Stimulated activated naive CD8-positive, alpha-beta T cell treated with anti-CD3 and anti-CD28 coated beads, Interleukin-15, amount 100 ng/mL, for 72 hours (primary cell): ENCODE measurements around the gene ATP6V1G2.
"Not testable (repeated sequence)": the region's sequence is repeated elsewhere in the genome, so short reads cannot be mapped to it uniquely, and the experiment has no call there.

ENCODE experiments used
- ATAC-seq: fragments of 150-1000 bp; cut with Tn5 transposase; 2 replicates; pipeline ENCODE4 v1.10.0; 2021; ENCODE audit warnings: mild to moderate bottlenecking, moderate library complexity
- DNase-seq, 2 donors: peaks; one replicate each; pipeline ENCODE4 v3.0.0; 2021 to 2022
- H3K27ac Mint-ChIP-seq, 2 donors: one replicate each; pipeline ENCODE4 v1.8.0; 2022; ENCODE audit warnings: mild to moderate bottlenecking in 2 of 2, mixed read lengths in 2 of 2, moderate library complexity in 2 of 2
- H3K27me3 Mint-ChIP-seq: one replicate; pipeline ENCODE4 v1.8.0; 2022; ENCODE audit warnings: mixed read lengths
- H3K4me1 Mint-ChIP-seq: one replicate; pipeline ENCODE4 v1.8.0; 2022; ENCODE audit warnings: mild to moderate bottlenecking, mixed read lengths
- H3K4me3 Mint-ChIP-seq, 2 donors: one replicate each; pipeline ENCODE4 v1.8.0; 2022; ENCODE audit warnings: mild to moderate bottlenecking in 2 of 2, mixed read lengths in 2 of 2, moderate library complexity in 1 of 2
- H3K9me3 Mint-ChIP-seq, 2 donors: one replicate each; pipeline ENCODE4 v1.8.0; 2022; ENCODE audit warnings: mixed read lengths in 2 of 2

Gene ATP6V1G2

DNA sequence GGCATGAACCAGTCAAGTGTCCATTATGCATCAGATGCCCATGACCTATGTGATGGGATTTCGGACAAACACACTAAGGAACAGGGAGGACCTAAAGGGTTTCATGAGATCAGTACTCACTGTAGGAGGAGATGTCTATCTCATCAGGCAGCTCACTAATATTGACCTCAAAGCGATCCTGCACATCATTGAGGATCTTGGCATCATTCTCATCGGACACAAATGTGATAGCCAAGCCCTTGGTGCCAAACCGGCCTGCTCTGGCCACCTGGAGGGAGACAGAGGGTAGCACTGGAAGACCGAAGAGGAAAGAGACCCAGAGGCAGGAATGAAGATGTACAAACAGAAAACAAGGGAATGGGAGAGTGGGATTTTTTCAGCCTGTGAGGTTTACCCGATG lies 15.7 kb downstream of the ATP6V1G2 start:
- H3K4me1 Mint-ChIP-seq: peaks cover 43% of the 10 kb centered on the region
- no peak for ATAC-seq
- no peak overlapping the region for H3K27ac Mint-ChIP-seq
- no peaks in the 10 kb centered on the region for H3K9me3 Mint-ChIP-seq
- H3K27me3 Mint-ChIP-seq: no peaks in the 10 kb centered on the region
- DNase-seq: no peak
- H3K4me3 Mint-ChIP-seq: no peak overlapping the region

DNA sequence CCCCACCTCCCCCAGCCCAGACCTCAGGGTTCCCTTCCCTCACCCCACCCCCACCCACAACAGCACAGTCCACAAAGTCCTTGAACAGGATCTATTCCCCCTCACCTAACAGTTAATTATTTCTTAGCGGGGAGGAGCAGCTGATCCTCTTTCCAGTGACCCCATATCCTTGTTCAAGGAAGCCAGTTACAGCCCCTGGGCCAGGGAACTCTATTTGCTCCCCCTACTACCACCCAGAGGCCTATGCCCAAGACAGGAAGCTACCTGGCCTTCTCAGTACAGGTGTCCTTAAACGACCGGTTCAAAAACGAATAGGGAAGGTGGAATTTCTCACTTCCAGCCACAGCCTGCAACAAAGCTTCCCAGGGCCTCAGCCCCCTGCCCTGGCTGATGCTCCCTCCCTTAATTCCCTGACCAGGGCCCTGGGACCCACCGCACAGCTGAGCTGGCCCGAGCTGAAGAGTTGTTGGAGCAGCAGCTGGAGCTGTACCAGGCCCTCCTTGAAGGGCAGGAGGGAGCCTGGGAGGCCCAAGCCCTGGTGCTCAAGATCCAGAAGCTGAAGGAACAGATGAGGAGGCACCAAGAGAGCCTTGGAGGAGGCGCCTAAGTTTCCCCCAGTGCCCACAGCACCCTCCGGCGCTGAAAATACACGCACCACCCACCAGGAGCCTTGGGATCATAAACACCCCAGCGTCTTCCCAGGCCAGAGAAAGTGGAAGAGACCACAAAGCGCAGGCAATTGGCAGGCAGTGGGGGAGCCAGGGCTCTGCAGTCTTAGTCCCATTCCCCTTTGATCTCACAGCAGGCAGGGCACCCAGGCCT lies 16.9 kb downstream of the ATP6V1G2 start:
- peaks cover 32% of the 10 kb centered on the region for H3K4me1 Mint-ChIP-seq
- DNase-seq (no peak), ATAC-seq (peak; percentile 13)
- H3K9me3 Mint-ChIP-seq: no peaks in the 10 kb centered on the region
- H3K27me3 Mint-ChIP-seq: no peaks in the 10 kb centered on the region
- H3K27ac Mint-ChIP-seq: peak overlapping the region in 1 of 2 donors; percentile 74
- no peak overlapping the region for H3K4me3 Mint-ChIP-seq

DNA sequence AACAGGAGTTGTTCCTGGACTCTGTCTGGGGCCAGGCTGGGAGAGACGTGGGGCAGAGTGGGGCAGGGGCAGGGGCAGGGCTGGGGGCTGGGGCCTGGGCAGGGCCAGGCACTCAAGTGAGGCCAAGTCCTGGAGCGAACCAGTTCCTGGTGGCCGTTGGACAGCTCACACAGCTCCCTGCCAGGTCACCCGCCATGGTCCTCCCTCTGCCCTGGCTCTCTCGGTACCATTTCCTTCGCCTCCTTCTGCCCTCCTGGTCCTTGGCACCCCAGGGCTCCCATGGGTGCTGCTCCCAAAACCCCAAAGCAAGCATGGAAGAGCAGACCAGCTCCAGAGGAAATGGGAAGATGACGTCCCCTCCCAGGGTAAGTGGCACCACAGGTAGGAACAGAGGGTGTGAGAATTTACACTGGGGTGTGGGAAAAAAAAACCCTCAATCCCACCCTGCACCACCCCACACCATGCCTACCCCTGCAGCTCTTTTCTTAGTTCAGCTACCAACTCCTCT lies 17.5 kb downstream of the ATP6V1G2 start, which contains the start of gene MCCD1:
Gene MCCD1, plus strand, starts transcription at position 142 of the 508 bp plus-strand sequence. Its CDS starts 53 bp downstream, at position 195.
- Mint-ChIP-seq H3K4me3 (no peak within 1 kb of the TSS), H3K4me1 (peaks cover 31% of the 10 kb centered on the region), H3K9me3 (no peaks in the 10 kb centered on the region), H3K27ac (peak within 1 kb of the TSS in 1 of 2 donors; percentile 75), H3K27me3 (no peaks in the 10 kb centered on the region)
- ATAC-seq (peak; percentile 47), DNase-seq (no peak)

DNA sequence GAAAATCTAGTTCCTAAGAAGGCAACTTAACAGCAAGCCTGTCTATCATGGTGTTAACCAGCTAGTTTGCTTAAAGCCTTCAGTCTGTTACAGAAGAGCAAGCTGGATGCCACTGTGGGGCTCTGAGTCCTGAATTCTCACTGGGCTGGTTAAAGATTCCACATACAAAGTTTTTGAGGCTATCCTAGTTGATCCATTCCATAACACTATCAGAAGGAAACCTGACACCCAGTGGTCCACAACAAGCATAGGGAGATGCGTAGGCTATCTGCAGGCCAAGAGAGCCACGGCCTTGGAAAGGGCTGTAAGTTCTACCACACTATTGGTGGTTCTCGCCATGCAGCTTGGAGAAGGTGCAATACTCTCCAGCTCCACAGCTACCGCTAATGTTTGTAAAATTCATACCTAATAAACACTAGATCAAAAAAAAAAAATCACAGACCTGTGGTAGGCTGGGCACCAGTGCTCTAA lies 18.1 kb downstream of the ATP6V1G2 start:
- H3K27ac Mint-ChIP-seq: peak overlapping the region in 1 of 2 donors; percentile 75
- no peaks in the 10 kb centered on the region for H3K27me3 Mint-ChIP-seq
- H3K9me3 Mint-ChIP-seq: no peaks in the 10 kb centered on the region
- DNase-seq: no peak
- no peak overlapping the region for H3K4me3 Mint-ChIP-seq
- peak; percentile 45 for ATAC-seq
- H3K4me1 Mint-ChIP-seq: peaks cover 28% of the 10 kb centered on the region

GRCh38 chr6:31525932-31526591 lies 20.3 kb downstream of the ATP6V1G2 start:
- Mint-ChIP-seq H3K27me3 (no peaks in the 10 kb centered on the region), H3K4me3 (no peak overlapping the region), H3K27ac (peak overlapping the region in 1 of 2 donors; percentile 4), H3K9me3 (no peaks in the 10 kb centered on the region), H3K4me1 (peaks cover 13% of the 10 kb centered on the region)
- DNase-seq: no peak
- ATAC-seq: no peak

- Mint-ChIP-seq H3K27me3 (no peaks in the 10 kb centered on the region), H3K4me3 (no peak overlapping the region), H3K9me3 (no peaks in the 10 kb centered on the region), H3K27ac (no peak overlapping the region), H3K4me1 (peaks cover 8% of the 10 kb centered on the region)
- no peak for DNase-seq
- ATAC-seq: no peak
Observed at GRCh38 chr6:31525553-31525931, 20.9 kb downstream of the ATP6V1G2 start.

GRCh38 chr6:31521835-31522234 lies 24.6 kb downstream of the ATP6V1G2 start:
- no peak for DNase-seq
- no peaks in the 10 kb centered on the region for H3K9me3 Mint-ChIP-seq
- no peak for ATAC-seq
- H3K27ac Mint-ChIP-seq: no peak overlapping the region
- no peaks in the 10 kb centered on the region for H3K27me3 Mint-ChIP-seq
- H3K4me3 Mint-ChIP-seq: no peak overlapping the region
- H3K4me1 Mint-ChIP-seq: peaks cover 7% of the 10 kb centered on the region

DNA sequence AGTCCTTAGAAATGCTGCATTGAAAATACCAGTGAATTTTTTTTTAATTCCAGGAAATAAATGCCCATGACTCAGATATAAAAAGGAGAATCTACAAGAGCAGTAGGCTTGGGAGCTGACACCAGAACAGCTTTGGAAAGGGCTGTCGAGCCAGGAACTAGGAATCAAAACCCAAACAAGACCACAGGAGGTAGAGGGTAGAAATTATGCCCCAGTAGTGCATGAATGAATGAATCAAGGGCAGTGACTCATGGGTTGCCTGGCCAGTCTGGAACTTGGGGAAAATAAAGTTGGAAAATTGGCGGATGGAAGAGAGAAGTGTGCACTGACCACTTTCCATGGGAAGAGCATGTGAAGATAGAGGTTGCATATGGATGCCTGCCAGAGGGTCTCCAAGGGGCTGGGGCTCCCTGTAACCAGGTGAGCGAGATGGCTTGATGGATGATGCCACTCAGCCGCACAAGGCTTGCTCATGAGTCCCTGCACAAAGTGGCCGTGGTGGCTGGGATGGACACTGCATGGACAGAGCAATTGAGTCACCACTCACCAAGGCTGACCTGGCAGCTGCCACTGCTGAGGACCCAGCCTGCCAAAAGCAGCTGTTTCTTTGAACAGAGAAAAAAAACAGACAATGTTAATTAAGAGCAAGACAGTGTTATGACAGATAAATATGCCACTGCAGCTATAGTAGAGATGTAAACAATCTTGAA lies 32.8 kb downstream of the ATP6V1G2 start:
- no peaks in the 10 kb centered on the region for H3K27me3 Mint-ChIP-seq
- no peaks in the 10 kb centered on the region for H3K4me1 Mint-ChIP-seq
- H3K9me3 Mint-ChIP-seq: no peaks in the 10 kb centered on the region
- DNase-seq (no peak), ATAC-seq (no peak)
- no peak overlapping the region for H3K27ac Mint-ChIP-seq
- H3K4me3 Mint-ChIP-seq: no peak overlapping the region

- H3K27me3 Mint-ChIP-seq: no peaks in the 10 kb centered on the region
- no peak overlapping the region for H3K27ac Mint-ChIP-seq
- peaks cover 7% of the 10 kb centered on the region for H3K4me1 Mint-ChIP-seq
- DNase-seq (no peak), ATAC-seq (no peak)
- H3K4me3 Mint-ChIP-seq: no peak overlapping the region
- no peaks in the 10 kb centered on the region for H3K9me3 Mint-ChIP-seq
Observed at GRCh38 chr6:31510007-31510406, 36.4 kb downstream of the ATP6V1G2 start.

GRCh38 chr6:31509036-31509435 lies 37.4 kb downstream of the ATP6V1G2 start:
- not testable (repeated sequence) for H3K4me3 Mint-ChIP-seq, H3K27me3 Mint-ChIP-seq, ATAC-seq, DNase-seq, H3K4me1 Mint-ChIP-seq, H3K9me3 Mint-ChIP-seq
- H3K27ac Mint-ChIP-seq: peak overlapping the region in 1 of 2 donors; percentile 68

DNA sequence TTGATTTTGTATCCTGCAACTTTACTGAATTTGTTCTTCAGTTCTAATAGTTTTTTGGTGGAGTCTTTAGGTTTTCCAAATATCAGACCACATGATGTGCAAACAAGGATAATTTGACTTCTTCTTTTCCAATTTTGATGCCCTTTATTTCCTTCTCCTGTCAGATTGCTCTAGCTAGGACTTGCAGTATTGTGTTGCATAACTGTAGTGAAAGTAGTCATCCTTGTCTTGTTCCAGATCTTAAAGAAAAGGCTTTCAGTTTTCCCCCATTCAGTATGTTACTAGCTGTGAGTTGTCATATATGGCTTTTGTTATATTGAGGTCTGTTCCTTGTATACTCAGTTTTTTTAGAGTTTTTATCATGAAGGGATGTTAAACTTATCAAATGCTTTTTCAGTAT lies 43.8 kb downstream of the ATP6V1G2 start:
- H3K4me1 Mint-ChIP-seq: peaks cover 54% of the 10 kb centered on the region
- no peak for ATAC-seq

GRCh38 chr6:31499648-31500047 lies 46.8 kb downstream of the ATP6V1G2 start:
- peak overlapping the region in 1 of 2 donors; percentile 20 for H3K27ac Mint-ChIP-seq
- not testable (repeated sequence) for DNase-seq, H3K9me3 Mint-ChIP-seq, ATAC-seq, H3K27me3 Mint-ChIP-seq
- peak overlapping the region; percentile 80 to 86 for H3K4me3 Mint-ChIP-seq
- peaks cover 67% of the 10 kb centered on the region for H3K4me1 Mint-ChIP-seq

More for the DNA sequence above, 43.8 kb downstream of the ATP6V1G2 start:
- Mint-ChIP-seq H3K9me3 (no peaks in the 10 kb centered on the region), H3K4me3 (no peak overlapping the region), H3K27ac (no peak overlapping the region), H3K27me3 (no peaks in the 10 kb centered on the region)
- no peak for DNase-seq

- no peak for ATAC-seq
- Mint-ChIP-seq H3K4me1 (peaks cover 69% of the 10 kb centered on the region), H3K27ac (peak overlapping the region in 1 of 2 donors; percentile 84), H3K9me3 (no peaks in the 10 kb centered on the region), H3K4me3 (peak overlapping the region; percentile 80 to 86), H3K27me3 (no peaks in the 10 kb centered on the region)
- no peak for DNase-seq
Observed at GRCh38 chr6:31498748-31499147, 47.7 kb downstream of the ATP6V1G2 start.

GRCh38 chr6:31497531-31498476 lies 48.6 kb downstream of the ATP6V1G2 start, which contains the start of gene MICB:
MICB (plus strand) TSS chr6:31498145; CDS start chr6:31498194, 49 bp downstream.
- Mint-ChIP-seq H3K9me3 (no peaks in the 10 kb centered on the region), H3K27me3 (no peaks in the 10 kb centered on the region), H3K4me3 (peak within 1 kb of the TSS; percentile 80 to 86), H3K4me1 (peaks cover 72% of the 10 kb centered on the region), H3K27ac (peak within 1 kb of the TSS; percentile 63 to 84)
- DNase-seq (peak; percentile 78 to 82), ATAC-seq (peak; percentile 76)
